IMR-90 (cell line): Measurements from ENCODE around the gene TEDC2.

Experiments
- ELK1 ChIP-seq: fragments of 150-350 bp; IDR thresholded peaks from 2 replicates; pipeline ENCODE4 v1.6.1; 2016; ENCODE audit warnings: low read depth, mild to moderate bottlenecking, low read length, moderate library complexity, borderline replicate concordance
- TF ChIP-seq, protein P1 (sequence below): conservative IDR thresholded peaks from 2 replicates; pipeline ENCODE4 v1.5.1; 2012; ENCODE audit warnings: mild to moderate bottlenecking, low read depth, low read length, improper control_type of control experiment

- TF ChIP-seq ELK1 = no peak
- TF ChIP-seq, protein P1, sequence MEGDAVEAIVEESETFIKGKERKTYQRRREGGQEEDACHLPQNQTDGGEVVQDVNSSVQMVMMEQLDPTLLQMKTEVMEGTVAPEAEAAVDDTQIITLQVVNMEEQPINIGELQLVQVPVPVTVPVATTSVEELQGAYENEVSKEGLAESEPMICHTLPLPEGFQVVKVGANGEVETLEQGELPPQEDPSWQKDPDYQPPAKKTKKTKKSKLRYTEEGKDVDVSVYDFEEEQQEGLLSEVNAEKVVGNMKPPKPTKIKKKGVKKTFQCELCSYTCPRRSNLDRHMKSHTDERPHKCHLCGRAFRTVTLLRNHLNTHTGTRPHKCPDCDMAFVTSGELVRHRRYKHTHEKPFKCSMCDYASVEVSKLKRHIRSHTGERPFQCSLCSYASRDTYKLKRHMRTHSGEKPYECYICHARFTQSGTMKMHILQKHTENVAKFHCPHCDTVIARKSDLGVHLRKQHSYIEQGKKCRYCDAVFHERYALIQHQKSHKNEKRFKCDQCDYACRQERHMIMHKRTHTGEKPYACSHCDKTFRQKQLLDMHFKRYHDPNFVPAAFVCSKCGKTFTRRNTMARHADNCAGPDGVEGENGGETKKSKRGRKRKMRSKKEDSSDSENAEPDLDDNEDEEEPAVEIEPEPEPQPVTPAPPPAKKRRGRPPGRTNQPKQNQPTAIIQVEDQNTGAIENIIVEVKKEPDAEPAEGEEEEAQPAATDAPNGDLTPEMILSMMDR = no peak
Measured at GRCh38 chr16:2428784-2429033, 31.2 kb upstream of the TEDC2 start.
